Breast epithelium (tissue), 3 donors: ENCODE measurements around the gene ADAMTS18.

Source experiments
- POLR2AphosphoS5 ChIP-seq, 3 donors: sonication (generic); formaldehyde crosslinking; IDR thresholded peaks; one replicate each; pipeline ENCODE4 v1.6.1; 2017; ENCODE audit warnings: antibody characterized with exemption in 3 of 3
- TF ChIP-seq, protein P1 (sequence below), 3 donors: fragments of 450-650 bp; IDR thresholded peaks; one replicate each; pipeline ENCODE4 v1.5.1; 2016 to 2017; ENCODE audit warnings: antibody characterized with exemption in 3 of 3, mild to moderate bottlenecking in 3 of 3, moderate library complexity in 3 of 3

DNA sequence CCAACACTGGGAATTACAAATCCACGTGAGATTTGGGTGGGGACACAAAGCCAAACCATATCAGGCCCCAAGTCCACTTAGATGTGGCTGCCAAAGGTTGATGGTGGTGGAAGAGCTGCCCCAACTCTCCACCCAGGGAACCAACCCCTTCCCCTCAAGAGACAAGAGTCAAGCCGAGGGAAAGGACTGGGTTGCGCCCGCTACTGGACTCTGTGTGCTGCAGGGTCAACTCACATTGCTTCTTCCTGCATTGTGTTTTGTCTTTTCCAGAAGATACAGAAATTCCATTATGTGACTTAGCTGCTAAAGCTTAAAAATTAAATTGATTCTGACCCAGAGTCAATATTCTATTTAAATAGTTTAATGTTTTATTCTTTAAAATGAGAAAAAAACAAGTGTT, 58.5 kb downstream of the ADAMTS18 start:
- TF ChIP-seq, protein P1, sequence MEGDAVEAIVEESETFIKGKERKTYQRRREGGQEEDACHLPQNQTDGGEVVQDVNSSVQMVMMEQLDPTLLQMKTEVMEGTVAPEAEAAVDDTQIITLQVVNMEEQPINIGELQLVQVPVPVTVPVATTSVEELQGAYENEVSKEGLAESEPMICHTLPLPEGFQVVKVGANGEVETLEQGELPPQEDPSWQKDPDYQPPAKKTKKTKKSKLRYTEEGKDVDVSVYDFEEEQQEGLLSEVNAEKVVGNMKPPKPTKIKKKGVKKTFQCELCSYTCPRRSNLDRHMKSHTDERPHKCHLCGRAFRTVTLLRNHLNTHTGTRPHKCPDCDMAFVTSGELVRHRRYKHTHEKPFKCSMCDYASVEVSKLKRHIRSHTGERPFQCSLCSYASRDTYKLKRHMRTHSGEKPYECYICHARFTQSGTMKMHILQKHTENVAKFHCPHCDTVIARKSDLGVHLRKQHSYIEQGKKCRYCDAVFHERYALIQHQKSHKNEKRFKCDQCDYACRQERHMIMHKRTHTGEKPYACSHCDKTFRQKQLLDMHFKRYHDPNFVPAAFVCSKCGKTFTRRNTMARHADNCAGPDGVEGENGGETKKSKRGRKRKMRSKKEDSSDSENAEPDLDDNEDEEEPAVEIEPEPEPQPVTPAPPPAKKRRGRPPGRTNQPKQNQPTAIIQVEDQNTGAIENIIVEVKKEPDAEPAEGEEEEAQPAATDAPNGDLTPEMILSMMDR (IDR thresholded peaks at IDR 0.05): no peak
- no peak for TF ChIP-seq POLR2AphosphoS5 (IDR thresholded peaks at IDR 0.05)
